ENCODE data around the gene MYLK.

GRCh38 chr3:123695731-123696640, 188.1 kb downstream of the MYLK start:
- no peak for TF ChIP-seq EZH2 (IDR thresholded peaks at IDR 0.05)
- no peak for TF ChIP-seq POLR2AphosphoS5 (IDR thresholded peaks at IDR 0.05; ENCODE audit: borderline replicate concordance, low read depth, low read length)
- TF ChIP-seq FOXP2 (optimal IDR thresholded peaks at IDR 0.05; ENCODE audit: control extremely low read depth, extremely low read length, insufficient read depth), result no peak

Measured in SK-N-MC (cell line).